ENCODE results near the gene TELO2. TPM values are rescaled to one million over a fixed set of nuclear protein-coding genes. Genes with fewer than 3 reads are reported as not detected.

Gene TELO2
- total RNA-seq, 1 experiment from 2014 or later: 65.4 TPM

DNA sequence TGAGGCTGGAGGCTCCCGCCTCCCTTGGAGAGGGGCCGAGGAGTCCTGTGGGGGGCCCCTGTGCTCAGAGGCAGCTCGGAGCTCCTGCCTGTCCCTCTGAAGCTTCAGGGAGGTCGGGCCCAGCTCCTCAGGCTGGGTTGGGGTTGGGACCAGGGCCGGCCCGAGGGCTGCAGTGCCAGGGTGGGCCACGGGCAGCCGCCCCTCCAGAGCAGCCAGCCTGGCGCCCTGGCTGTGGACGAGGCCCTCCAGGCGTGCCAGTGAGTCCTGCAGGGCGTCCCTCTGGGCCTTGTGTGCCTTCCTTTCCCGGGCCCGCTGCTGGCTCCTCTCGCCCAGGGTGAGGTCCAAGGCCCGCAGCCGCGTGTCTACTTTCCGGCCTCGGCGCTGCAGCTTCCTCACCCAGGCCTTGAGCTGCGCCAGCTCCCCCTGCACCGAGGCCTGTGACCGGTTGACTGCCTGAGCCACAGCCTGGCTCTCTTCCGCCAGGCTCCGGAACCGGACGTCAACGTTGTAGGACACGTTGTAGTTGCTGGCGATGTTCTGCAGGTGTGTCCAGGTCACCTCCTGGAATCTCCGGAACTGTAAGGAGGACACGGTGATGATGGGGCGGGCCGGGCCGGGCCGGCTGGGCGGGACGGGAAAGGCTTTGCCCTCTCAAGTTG lies 5.6 kb upstream of the TELO2 start:
- intact Hi-C loops (cut with micrococcal nuclease; ENCODE audit: unreplicated experiment): no loop called here

DNA sequence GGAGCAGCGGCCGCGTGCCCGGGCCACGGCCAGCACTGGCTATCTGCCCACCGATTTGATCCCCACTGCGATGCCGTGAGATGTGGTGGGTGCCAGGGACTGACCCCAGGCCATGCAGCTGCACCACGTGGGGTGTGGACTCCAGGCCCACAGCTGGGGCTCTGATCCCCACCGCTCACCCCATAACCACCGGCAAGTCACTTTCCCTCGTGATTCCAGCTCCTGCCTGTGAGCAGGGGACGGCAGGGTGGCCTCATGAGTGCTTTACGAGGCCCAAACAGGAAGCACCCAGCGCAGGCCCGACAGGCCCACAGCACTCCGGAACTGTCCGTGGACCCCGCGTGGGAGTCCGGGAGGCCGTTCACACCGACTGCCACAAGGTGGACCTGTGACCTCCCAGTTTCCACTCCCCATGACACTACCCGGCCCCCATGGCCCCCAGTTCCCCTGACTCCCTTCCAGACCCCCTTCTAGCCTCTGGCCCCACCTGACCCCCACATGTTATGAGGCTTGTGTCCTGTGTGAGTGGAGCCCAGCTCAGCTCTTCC lies 5.0 kb upstream of the TELO2 start:
- no peaks in the 10 kb centered on the region for H3K36me3 ChIP-seq (ENCODE audit: control insufficient read depth, insufficient read depth, low read length)
- DNase-seq (ENCODE audit: low read depth, low spot score) (no peak), ATAC-seq (no peak)
- intact Hi-C loops (cut with micrococcal nuclease; ENCODE audit: unreplicated experiment) (no loop called here), in situ Hi-C loops (cut with HindIII; ENCODE audit: low pct_unique_long_range_greater_than_20kb, low sequenced_read_pairs) (no loop called here)
- no peak overlapping the region for H3K4me3 ChIP-seq (ENCODE audit: low read depth in 2 of 2, low read length in 2 of 2)
- H3K4me1 ChIP-seq (ENCODE audit: control insufficient read depth, insufficient read depth, low read length): peaks cover 7% of the 10 kb centered on the region
- H3K27me3 ChIP-seq (ENCODE audit: control insufficient read depth, insufficient read depth, low read length): no peaks in the 10 kb centered on the region
- ChIA-PET POLR2A (no interaction called here), CTCF (no interaction called here)
- TF ChIP-seq TCF7L2 (IDR thresholded peaks at IDR 0.05; ENCODE audit: low read depth, low read length): no peak
- TF ChIP-seq, protein P1, sequence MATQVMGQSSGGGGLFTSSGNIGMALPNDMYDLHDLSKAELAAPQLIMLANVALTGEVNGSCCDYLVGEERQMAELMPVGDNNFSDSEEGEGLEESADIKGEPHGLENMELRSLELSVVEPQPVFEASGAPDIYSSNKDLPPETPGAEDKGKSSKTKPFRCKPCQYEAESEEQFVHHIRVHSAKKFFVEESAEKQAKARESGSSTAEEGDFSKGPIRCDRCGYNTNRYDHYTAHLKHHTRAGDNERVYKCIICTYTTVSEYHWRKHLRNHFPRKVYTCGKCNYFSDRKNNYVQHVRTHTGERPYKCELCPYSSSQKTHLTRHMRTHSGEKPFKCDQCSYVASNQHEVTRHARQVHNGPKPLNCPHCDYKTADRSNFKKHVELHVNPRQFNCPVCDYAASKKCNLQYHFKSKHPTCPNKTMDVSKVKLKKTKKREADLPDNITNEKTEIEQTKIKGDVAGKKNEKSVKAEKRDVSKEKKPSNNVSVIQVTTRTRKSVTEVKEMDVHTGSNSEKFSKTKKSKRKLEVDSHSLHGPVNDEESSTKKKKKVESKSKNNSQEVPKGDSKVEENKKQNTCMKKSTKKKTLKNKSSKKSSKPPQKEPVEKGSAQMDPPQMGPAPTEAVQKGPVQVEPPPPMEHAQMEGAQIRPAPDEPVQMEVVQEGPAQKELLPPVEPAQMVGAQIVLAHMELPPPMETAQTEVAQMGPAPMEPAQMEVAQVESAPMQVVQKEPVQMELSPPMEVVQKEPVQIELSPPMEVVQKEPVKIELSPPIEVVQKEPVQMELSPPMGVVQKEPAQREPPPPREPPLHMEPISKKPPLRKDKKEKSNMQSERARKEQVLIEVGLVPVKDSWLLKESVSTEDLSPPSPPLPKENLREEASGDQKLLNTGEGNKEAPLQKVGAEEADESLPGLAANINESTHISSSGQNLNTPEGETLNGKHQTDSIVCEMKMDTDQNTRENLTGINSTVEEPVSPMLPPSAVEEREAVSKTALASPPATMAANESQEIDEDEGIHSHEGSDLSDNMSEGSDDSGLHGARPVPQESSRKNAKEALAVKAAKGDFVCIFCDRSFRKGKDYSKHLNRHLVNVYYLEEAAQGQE (IDR thresholded peaks at IDR 0.05; ENCODE audit: insufficient read depth in 1 of 2, low read depth in 2 of 2, low read length in 1 of 2): no peak
- TF ChIP-seq POLR2AphosphoS5 (IDR thresholded peaks at IDR 0.05; ENCODE audit: low read depth, low read length): no peak
- TF ChIP-seq, protein P2, sequence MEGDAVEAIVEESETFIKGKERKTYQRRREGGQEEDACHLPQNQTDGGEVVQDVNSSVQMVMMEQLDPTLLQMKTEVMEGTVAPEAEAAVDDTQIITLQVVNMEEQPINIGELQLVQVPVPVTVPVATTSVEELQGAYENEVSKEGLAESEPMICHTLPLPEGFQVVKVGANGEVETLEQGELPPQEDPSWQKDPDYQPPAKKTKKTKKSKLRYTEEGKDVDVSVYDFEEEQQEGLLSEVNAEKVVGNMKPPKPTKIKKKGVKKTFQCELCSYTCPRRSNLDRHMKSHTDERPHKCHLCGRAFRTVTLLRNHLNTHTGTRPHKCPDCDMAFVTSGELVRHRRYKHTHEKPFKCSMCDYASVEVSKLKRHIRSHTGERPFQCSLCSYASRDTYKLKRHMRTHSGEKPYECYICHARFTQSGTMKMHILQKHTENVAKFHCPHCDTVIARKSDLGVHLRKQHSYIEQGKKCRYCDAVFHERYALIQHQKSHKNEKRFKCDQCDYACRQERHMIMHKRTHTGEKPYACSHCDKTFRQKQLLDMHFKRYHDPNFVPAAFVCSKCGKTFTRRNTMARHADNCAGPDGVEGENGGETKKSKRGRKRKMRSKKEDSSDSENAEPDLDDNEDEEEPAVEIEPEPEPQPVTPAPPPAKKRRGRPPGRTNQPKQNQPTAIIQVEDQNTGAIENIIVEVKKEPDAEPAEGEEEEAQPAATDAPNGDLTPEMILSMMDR (IDR thresholded peaks at IDR 0.05): no peak
- no peak for TF ChIP-seq SIN3A (IDR thresholded peaks at IDR 0.05; ENCODE audit: borderline replicate concordance, insufficient read depth, low read depth, low read length)
- no peak overlapping the region for H3K27ac ChIP-seq (ENCODE audit: low read length)
- H3K9me3 ChIP-seq (ENCODE audit: control insufficient read depth, insufficient read depth, low read depth, low read length): no peaks in the 10 kb centered on the region
- no TSS peak for BruUV-seq (replicated peaks)

More for the DNA sequence above, 5.6 kb upstream of the TELO2 start:
- Histone ChIP-seq H3K4me1 (ENCODE audit: control insufficient read depth, insufficient read depth, low read length) (peaks cover 2% of the 10 kb centered on the region), H3K27ac (ENCODE audit: low read length) (no peak overlapping the region), H3K36me3 (ENCODE audit: control insufficient read depth, insufficient read depth, low read length) (no peaks in the 10 kb centered on the region), H3K4me3 (ENCODE audit: low read depth in 2 of 2, low read length in 2 of 2) (no peak overlapping the region), H3K27me3 (ENCODE audit: control insufficient read depth, insufficient read depth, low read length) (no peaks in the 10 kb centered on the region), H3K9me3 (ENCODE audit: control insufficient read depth, insufficient read depth, low read depth, low read length) (no peaks in the 10 kb centered on the region)
- no peak for TF ChIP-seq TCF7L2 (IDR thresholded peaks at IDR 0.05; ENCODE audit: low read depth, low read length)
- TF ChIP-seq, protein P1 (IDR thresholded peaks at IDR 0.05; ENCODE audit: insufficient read depth in 1 of 2, low read depth in 2 of 2, low read length in 1 of 2): no peak
- TF ChIP-seq, protein P2 (IDR thresholded peaks at IDR 0.05): no peak
- TF ChIP-seq POLR2AphosphoS5 (IDR thresholded peaks at IDR 0.05; ENCODE audit: low read depth, low read length): no peak
- TF ChIP-seq SIN3A (IDR thresholded peaks at IDR 0.05; ENCODE audit: borderline replicate concordance, insufficient read depth, low read depth, low read length): no peak
- no TSS peak for BruUV-seq (replicated peaks)
- POLR2A ChIA-PET: no interaction called here
- no peak for DNase-seq (ENCODE audit: low read depth, low spot score)
- in situ Hi-C loops (cut with HindIII; ENCODE audit: low pct_unique_long_range_greater_than_20kb, low sequenced_read_pairs): no loop called here
- no peak; the same call in 1 of the 2 replicates for ATAC-seq
- CTCF ChIA-PET: interaction anchor here (0.7 kb wide), 1 partner anchor 183 kb away, joined by 3 read pairs; no protein-coding TSS in a partner anchor
